Measurements from ENCODE around the gene CCDC82.

The CCDC82 gene

GRCh38 chr11:96391698-96392307 is 2.1 kb upstream of the CCDC82 start:
- H3K36me3 ChIP-seq = no peaks in the 10 kb centered on the region
- H3K4me1 ChIP-seq (ENCODE audit: control insufficient read depth in 1 of 2, insufficient read depth in 1 of 2, low read depth in 1 of 2, low read length in 1 of 2) = peaks cover 18 to 21% of the 10 kb centered on the region in 2 experiments
- TF ChIP-seq, protein P1, sequence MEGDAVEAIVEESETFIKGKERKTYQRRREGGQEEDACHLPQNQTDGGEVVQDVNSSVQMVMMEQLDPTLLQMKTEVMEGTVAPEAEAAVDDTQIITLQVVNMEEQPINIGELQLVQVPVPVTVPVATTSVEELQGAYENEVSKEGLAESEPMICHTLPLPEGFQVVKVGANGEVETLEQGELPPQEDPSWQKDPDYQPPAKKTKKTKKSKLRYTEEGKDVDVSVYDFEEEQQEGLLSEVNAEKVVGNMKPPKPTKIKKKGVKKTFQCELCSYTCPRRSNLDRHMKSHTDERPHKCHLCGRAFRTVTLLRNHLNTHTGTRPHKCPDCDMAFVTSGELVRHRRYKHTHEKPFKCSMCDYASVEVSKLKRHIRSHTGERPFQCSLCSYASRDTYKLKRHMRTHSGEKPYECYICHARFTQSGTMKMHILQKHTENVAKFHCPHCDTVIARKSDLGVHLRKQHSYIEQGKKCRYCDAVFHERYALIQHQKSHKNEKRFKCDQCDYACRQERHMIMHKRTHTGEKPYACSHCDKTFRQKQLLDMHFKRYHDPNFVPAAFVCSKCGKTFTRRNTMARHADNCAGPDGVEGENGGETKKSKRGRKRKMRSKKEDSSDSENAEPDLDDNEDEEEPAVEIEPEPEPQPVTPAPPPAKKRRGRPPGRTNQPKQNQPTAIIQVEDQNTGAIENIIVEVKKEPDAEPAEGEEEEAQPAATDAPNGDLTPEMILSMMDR (IDR thresholded peaks at IDR 0.05) = no peak
- H3K9me3 ChIP-seq = no peaks in the 10 kb centered on the region
- no peak overlapping the region for H3K27ac ChIP-seq
- H3K4me3 ChIP-seq (ENCODE audit: low read depth in 1 of 2, low read length in 1 of 2) = no peak overlapping the region
- H3K27me3 ChIP-seq = no peaks in the 10 kb centered on the region

DNA sequence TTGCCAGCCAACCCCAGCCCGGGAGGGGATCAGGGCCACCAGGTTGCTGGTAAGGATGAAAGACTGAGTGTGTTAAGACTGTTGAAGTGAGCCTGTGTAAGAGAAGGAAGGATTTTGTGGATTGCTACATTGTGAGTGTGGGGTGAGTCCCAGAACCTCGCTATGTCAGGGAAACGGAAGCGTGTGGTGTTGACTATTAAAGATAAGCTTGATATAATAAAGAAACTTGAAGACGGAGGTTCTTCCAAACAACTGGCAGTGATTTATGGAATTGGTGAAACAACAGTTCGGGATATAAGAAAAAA is 728 bp upstream of the CCDC82 start:
- TF ChIP-seq, protein P1 (IDR thresholded peaks at IDR 0.05) = no peak

DNA sequence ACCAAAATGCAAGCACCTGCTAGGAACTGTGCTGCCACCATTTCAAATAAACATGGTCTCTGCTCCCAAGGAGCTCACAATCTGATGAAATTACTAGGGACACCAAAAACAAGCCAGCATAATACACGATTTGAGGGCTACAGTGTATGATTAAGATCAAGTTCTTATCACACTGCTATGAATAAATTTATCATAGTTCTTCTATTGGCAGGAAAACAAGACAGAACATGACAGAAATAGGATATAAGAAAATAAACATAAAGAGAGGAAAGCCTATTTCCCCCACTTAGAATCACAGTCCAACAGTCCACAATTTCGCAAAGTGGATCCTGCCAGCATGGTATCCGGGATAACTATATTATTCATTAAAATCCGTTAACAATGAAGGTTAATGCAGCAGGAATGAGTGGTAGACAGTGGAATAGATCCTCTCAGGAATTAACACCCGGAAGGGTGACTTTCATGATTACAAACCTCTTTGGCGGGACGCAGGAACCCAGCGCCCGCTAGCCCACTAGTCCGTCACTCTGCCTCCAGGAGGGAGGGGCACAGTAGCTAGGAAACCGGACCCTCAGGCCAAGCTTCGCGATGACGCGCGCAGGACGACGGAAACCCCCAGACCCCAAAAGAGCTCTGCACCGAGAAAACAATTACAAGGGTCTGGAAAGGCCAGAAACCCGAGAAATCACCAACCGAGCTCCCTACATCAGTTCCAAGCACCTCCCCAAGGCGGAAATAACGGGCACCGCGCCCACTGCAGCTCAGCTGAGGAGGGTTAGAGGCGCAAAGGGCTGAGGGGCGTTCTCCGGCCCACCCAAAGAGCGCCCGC is 607 bp downstream of the CCDC82 start:
- peak overlapping the region; percentile 87 for H3K4me3 ChIP-seq (ENCODE audit: low read depth in 1 of 2, low read length in 1 of 2)
- peak overlapping the region; percentile 85 for H3K27ac ChIP-seq
- TF ChIP-seq, protein P1 (IDR thresholded peaks at IDR 0.05) = no peak
- no peaks in the 10 kb centered on the region for H3K36me3 ChIP-seq
- H3K27me3 ChIP-seq = no peaks in the 10 kb centered on the region
- H3K9me3 ChIP-seq = no peaks in the 10 kb centered on the region
- peaks cover 18 to 21% of the 10 kb centered on the region in 2 experiments for H3K4me1 ChIP-seq (ENCODE audit: control insufficient read depth in 1 of 2, insufficient read depth in 1 of 2, low read depth in 1 of 2, low read length in 1 of 2)

More for the DNA sequence above, 728 bp upstream of the CCDC82 start:
- Histone ChIP-seq H3K27ac (peak overlapping the region; percentile 85), H3K4me3 (ENCODE audit: low read depth in 1 of 2, low read length in 1 of 2) (peak overlapping the region; percentile 87), H3K27me3 (no peaks in the 10 kb centered on the region), H3K4me1 (ENCODE audit: control insufficient read depth in 1 of 2, insufficient read depth in 1 of 2, low read depth in 1 of 2, low read length in 1 of 2) (peaks cover 18 to 21% of the 10 kb centered on the region in 2 experiments), H3K36me3 (no peaks in the 10 kb centered on the region), H3K9me3 (no peaks in the 10 kb centered on the region)

GRCh38 chr11:96385187-96385586 is 4.5 kb downstream of the CCDC82 start:
- TF ChIP-seq, protein P1 (IDR thresholded peaks at IDR 0.05) = no peak
- H3K9me3 ChIP-seq = no peaks in the 10 kb centered on the region
- peaks cover 11 to 13% of the 10 kb centered on the region in 2 experiments for H3K4me1 ChIP-seq (ENCODE audit: control insufficient read depth in 1 of 2, insufficient read depth in 1 of 2, low read depth in 1 of 2, low read length in 1 of 2)
- no peak overlapping the region for H3K4me3 ChIP-seq (ENCODE audit: low read depth in 1 of 2, low read length in 1 of 2)
- H3K27ac ChIP-seq = no peak overlapping the region
- H3K36me3 ChIP-seq = peaks cover 31% of the 10 kb centered on the region
- no peaks in the 10 kb centered on the region for H3K27me3 ChIP-seq

- TF ChIP-seq, protein P1 (IDR thresholded peaks at IDR 0.05) = no peak
- Histone ChIP-seq H3K4me3 (ENCODE audit: low read depth in 1 of 2, low read length in 1 of 2) (no peak overlapping the region), H3K36me3 (peaks cover 31% of the 10 kb centered on the region), H3K9me3 (no peaks in the 10 kb centered on the region), H3K4me1 (ENCODE audit: control insufficient read depth in 1 of 2, insufficient read depth in 1 of 2, low read depth in 1 of 2, low read length in 1 of 2) (peaks cover 7 to 8% of the 10 kb centered on the region in 2 experiments), H3K27me3 (no peaks in the 10 kb centered on the region), H3K27ac (no peak overlapping the region)
Observed at GRCh38 chr11:96384156-96384555, 5.6 kb downstream of the CCDC82 start.
